GM12891 (cell line): ENCODE results near the gene KAZN.

Source experiments
- POLR2A ChIP-seq: IDR thresholded peaks from 2 replicates; pipeline ENCODE4 v1.6.1; 2011; ENCODE audit warnings: low read depth, low read length, control low read depth
- POLR2AphosphoS5 ChIP-seq: IDR thresholded peaks from 2 replicates; pipeline ENCODE4 v1.6.1; 2011; ENCODE audit warnings: low read depth, low read length, control low read depth

- TF ChIP-seq POLR2A (no peak), POLR2AphosphoS5 (no peak)
Observed at GRCh38 chr1:14897080-14897449, 298.6 kb downstream of the KAZN start.
